Neural crest cell (in vitro differentiated cells): ENCODE results near the gene DYSF. TPM values are rescaled to one million over a fixed set of nuclear protein-coding genes. Genes with fewer than 3 reads are reported as not detected.

Experiments used
- DNase-seq: peaks from one replicate; pipeline ENCODE4 v3.0.0; 2021; ENCODE audit warnings: low read depth, mixed read lengths, low spot score
- H3K27ac Mint-ChIP-seq: one replicate; pipeline ENCODE4 v1.8.0; 2021; ENCODE audit warnings: mild to moderate bottlenecking, mixed read lengths; ENCODE audit not compliant: unreplicated experiment
- H3K27me3 Mint-ChIP-seq: 2 replicates; pipeline ENCODE4 v1.8.0; 2021; ENCODE audit warnings: low read depth, mild to moderate bottlenecking, mixed read lengths
- H3K36me3 Mint-ChIP-seq: 2 replicates; pipeline ENCODE4 v1.8.0; 2021; ENCODE audit warnings: low read depth, mild to moderate bottlenecking, mixed read lengths
- H3K4me1 Mint-ChIP-seq: 2 replicates; pipeline ENCODE4 v1.8.0; 2021; ENCODE audit warnings: mixed read lengths
- H3K4me3 Mint-ChIP-seq: one replicate; pipeline ENCODE4 v1.8.0; 2021; ENCODE audit warnings: mild to moderate bottlenecking, mixed read lengths
- H3K9me3 Mint-ChIP-seq: 2 replicates; pipeline ENCODE4 v1.8.0; 2021; ENCODE audit warnings: mixed read lengths
- CTCF ChIP-seq: fragments of 200-600 bp; sonication (generic); conservative IDR thresholded peaks from 2 replicates; pipeline ENCODE4 v1.5.0; 2021; ENCODE audit warnings: antibody characterized with exemption, mild to moderate bottlenecking
- total RNA-seq: library from RNA; stranded (reverse); gene quantifications from 2 replicates; pipeline ENCODE4 v1.2.1, GENCODE V29; 2021

DYSF gene
- total RNA-seq, 1 donor from 2014 or later: 2.2 TPM

- H3K27ac Mint-ChIP-seq: peak overlapping the region; percentile 73
- H3K9me3 Mint-ChIP-seq: peaks cover 1% of the 10 kb centered on the region
- DNase-seq: no peak
Measured at GRCh38 chr2:71716697-71717624, 263.6 kb downstream of the DYSF start.

GRCh38 chr2:71718686-71719085, 265.3 kb downstream of the DYSF start:
- DNase-seq: no peak
- peaks cover 6% of the 10 kb centered on the region for H3K9me3 Mint-ChIP-seq
- no peak for TF ChIP-seq CTCF

More at GRCh38 chr2:71716697-71717624, 263.6 kb downstream of the DYSF start:
- Mint-ChIP-seq H3K4me3 (no peak overlapping the region), H3K36me3 (no peaks in the 10 kb centered on the region), H3K4me1 (peaks cover 23% of the 10 kb centered on the region), H3K27me3 (no peaks in the 10 kb centered on the region)
- TF ChIP-seq CTCF: no peak

GRCh38 chr2:71719520-71720282, 266.3 kb downstream of the DYSF start:
- Mint-ChIP-seq H3K27ac (peak overlapping the region; percentile 84), H3K4me1 (peaks cover 23% of the 10 kb centered on the region), H3K27me3 (no peaks in the 10 kb centered on the region), H3K9me3 (peaks cover 6% of the 10 kb centered on the region), H3K4me3 (no peak overlapping the region), H3K36me3 (peaks cover 4% of the 10 kb centered on the region)
- no peak for TF ChIP-seq CTCF
- no peak for DNase-seq

More at GRCh38 chr2:71718686-71719085, 265.3 kb downstream of the DYSF start:
- Mint-ChIP-seq H3K36me3 (peaks cover 4% of the 10 kb centered on the region), H3K27me3 (no peaks in the 10 kb centered on the region), H3K27ac (no peak overlapping the region), H3K4me3 (no peak overlapping the region), H3K4me1 (peaks cover 23% of the 10 kb centered on the region)

- Mint-ChIP-seq H3K9me3 (peaks cover 6% of the 10 kb centered on the region), H3K27me3 (no peaks in the 10 kb centered on the region), H3K4me1 (peaks cover 23% of the 10 kb centered on the region), H3K36me3 (peaks cover 4% of the 10 kb centered on the region), H3K27ac (peak overlapping the region; percentile 84), H3K4me3 (peak overlapping the region; percentile 36)
- no peak for TF ChIP-seq CTCF
- DNase-seq: no peak
Measured at GRCh38 chr2:71720283-71720560, 266.9 kb downstream of the DYSF start.

GRCh38 chr2:71720596-71721361, 267.4 kb downstream of the DYSF start:
- no peak for DNase-seq
- TF ChIP-seq CTCF: no peak
- Mint-ChIP-seq H3K9me3 (peaks cover 6% of the 10 kb centered on the region), H3K4me1 (peaks cover 23% of the 10 kb centered on the region), H3K27me3 (no peaks in the 10 kb centered on the region), H3K36me3 (peaks cover 4% of the 10 kb centered on the region), H3K27ac (peak overlapping the region; percentile 84), H3K4me3 (peak overlapping the region; percentile 36)
